SH-SY5Y (cell line): ENCODE data around the gene MPST.

ENCODE experiments used
- GATA2 ChIP-seq: IDR thresholded peaks from 2 replicates; pipeline ENCODE4 v1.6.1; 2011; ENCODE audit warnings: mild to moderate bottlenecking, low read depth, low read length
- GATA3 ChIP-seq: IDR thresholded peaks from 2 replicates; pipeline ENCODE4 v1.6.1; 2011; ENCODE audit warnings: low read depth, mild to moderate bottlenecking, low read length, moderate library complexity

The MPST gene

GRCh38 chr22:37064553-37064952 lies 45.0 kb downstream of the MPST start:
- no peak for TF ChIP-seq GATA2
- no peak for TF ChIP-seq GATA3

GRCh38 chr22:37065180-37065579 lies 45.6 kb downstream of the MPST start:
- no peak for TF ChIP-seq GATA3
- TF ChIP-seq GATA2 = no peak

- TF ChIP-seq GATA3 = no peak
- no peak for TF ChIP-seq GATA2
Observed at GRCh38 chr22:37065961-37066360, 46.4 kb downstream of the MPST start.

- TF ChIP-seq GATA2 (no peak), GATA3 (no peak)
Observed at GRCh38 chr22:37067428-37067827, 47.9 kb downstream of the MPST start.

GRCh38 chr22:37068859-37069258 lies 49.3 kb downstream of the MPST start:
- TF ChIP-seq GATA2 (no peak), GATA3 (no peak)

DNA sequence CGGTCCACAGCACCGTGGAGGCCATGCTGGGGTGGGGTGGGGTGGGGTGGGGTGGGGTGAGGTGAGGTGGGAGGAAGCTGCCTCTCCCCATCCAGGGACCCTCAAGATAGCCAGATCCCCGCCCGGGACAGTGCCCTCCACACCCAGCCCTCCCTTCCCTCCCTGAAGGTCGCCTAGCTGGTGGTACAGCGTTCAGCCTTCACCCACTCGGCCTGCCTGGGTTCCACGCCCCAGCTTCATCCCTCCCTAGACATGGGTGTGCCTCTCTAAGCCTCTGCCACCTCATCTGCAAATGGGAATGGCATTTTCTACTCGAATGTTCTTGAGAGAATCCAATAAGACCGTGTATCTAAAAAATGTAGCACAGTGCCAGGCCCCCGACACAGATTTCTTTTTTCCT lies 49.8 kb downstream of the MPST start:
- TF ChIP-seq GATA2 (no peak), GATA3 (no peak)

- TF ChIP-seq GATA2 (no peak), GATA3 (no peak)
Observed at GRCh38 chr22:37069719-37070118, 50.2 kb downstream of the MPST start.

DNA sequence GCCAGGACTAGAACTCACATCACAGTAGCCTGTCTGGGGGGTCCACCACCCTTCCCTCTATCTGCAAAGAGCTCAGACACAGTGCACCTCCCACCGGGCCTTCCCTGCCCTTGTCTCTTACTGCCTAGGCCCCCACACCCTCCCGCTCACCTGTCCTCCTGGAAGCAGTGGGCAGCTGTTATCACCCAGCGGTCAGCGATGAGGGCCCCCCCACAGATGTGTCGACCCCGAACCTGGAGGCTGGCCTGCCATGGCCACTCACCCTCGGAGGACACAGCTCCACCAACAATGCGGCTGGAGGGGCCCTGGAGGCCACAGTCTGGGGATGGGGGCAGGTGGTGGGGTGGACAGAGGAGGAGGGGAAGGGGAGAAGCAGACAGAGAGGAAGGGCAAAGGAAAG lies 50.8 kb downstream of the MPST start:
- TF ChIP-seq GATA2 = no peak
- TF ChIP-seq GATA3 = no peak

DNA sequence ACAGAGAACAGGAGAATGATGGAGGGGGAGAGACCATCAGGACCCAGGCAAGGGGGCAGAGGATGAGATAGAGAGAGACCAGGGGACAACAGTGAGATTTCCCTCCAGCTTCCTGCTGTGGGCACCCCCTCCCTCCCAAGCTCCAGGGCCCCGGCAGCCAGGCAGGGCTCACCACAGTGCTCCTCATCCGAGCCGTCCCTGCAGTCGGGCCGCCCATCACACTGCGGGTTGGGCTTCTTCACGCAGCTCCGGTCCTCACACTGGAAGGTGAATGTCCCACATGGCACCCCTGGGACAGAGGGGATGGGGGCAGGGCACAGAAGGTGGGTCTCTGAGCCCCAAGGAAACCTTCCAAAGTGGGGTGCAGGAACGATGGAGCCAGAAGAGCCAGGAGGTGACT lies 51.2 kb downstream of the MPST start:
- TF ChIP-seq GATA3 (no peak), GATA2 (no peak)

GRCh38 chr22:37072673-37073072 lies 53.1 kb downstream of the MPST start:
- TF ChIP-seq GATA3 (no peak), GATA2 (no peak)

- no peak for TF ChIP-seq GATA3
- no peak for TF ChIP-seq GATA2
Observed at GRCh38 chr22:37074537-37074936, 55.0 kb downstream of the MPST start.

GRCh38 chr22:37075046-37075445 lies 55.5 kb downstream of the MPST start:
- no peak for TF ChIP-seq GATA2
- TF ChIP-seq GATA3 = no peak

- no peak for TF ChIP-seq GATA3
- no peak for TF ChIP-seq GATA2
Observed at GRCh38 chr22:37075822-37076433, 56.4 kb downstream of the MPST start.

DNA sequence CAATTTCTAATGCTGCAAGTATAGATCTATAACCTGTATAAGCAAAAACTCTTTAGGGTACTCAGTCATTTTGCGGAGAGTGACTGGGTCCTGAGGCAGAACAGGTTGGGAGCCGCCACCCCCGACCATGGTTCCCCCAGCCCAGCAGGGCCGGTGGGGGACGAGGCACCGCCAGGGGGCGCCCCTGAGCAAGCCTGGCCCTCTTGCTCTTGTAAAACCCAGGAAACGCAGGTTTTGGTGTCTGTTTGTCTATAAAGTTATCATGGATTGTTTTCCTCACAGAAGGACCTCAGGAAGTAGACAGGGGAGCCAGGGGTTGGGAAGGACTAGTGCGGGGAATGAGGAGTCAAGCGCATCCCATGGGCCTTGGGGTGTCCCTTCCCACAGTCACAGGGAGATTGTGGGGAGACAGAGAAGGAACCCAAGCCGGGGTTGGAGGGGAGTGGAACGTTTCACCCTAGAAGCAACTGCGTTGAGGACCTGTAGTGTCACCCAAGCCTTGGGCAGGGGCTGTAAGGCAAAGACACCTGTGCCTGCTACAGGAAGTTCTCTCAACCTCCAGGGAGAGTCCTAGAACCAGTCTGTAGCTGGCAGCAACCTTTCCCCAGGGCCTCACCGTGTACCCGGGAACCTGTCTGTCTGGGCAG lies 58.4 kb downstream of the MPST start:
- TF ChIP-seq GATA2 (no peak), GATA3 (no peak)

DNA sequence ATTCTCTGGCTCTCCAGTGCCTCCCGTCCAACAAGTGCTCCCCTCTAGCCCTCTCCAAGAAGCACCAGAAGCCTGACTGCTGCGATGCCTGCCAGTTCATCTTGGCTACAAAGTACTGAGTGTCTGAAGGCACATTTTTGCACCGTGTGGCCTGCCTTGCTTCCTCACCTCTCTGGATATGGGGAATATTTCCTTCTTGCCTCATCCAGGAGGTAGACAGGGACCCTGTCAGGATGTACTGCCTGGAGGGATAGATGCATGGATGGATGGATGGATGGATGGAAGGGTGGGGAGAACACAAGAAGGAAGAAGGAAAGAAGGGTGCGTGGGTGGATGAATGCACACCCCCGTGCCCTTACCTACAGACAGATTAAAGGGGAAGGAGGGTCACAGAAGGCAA lies 59.6 kb downstream of the MPST start:
- no peak for TF ChIP-seq GATA3
- TF ChIP-seq GATA2 = no peak
